Gastrocnemius medialis (tissue), 4 donors: ENCODE results near the gene DAB2IP. TPM values are rescaled to one million over a fixed set of nuclear protein-coding genes. Genes with fewer than 3 reads are reported as not detected.

Experiments
- ATAC-seq, 2 donors: fragments of 150-250 bp; one replicate each; pipeline ENCODE4 v1.9.1; 2016
- DNase-seq, 2 donors: peaks; one replicate each; pipeline ENCODE4 v3.0.0-alpha.2; 2019
- H3K27ac ChIP-seq, 4 donors: fragments of 200-600 bp; sonication (generic); 1 replicate in 1 of 4; 2 replicates in 3 of 4; pipeline ENCODE4 v1.5.1; 2016 to 2018; ENCODE audit warnings: mild to moderate bottlenecking in 2 of 4, moderate library complexity in 1 of 4
- H3K27me3 ChIP-seq, 3 donors: fragments of 200-600 bp; sonication (generic) in 2 of 3; 1 replicate in 1 of 3; 2 replicates in 2 of 3; pipeline versions ENCODE4 v1.5.1 to v1.6.0; 2016 to 2019; ENCODE audit warnings: mild to moderate bottlenecking in 1 of 3, moderate library complexity in 1 of 3
- H3K36me3 ChIP-seq, 2 donors: fragments of 200-600 bp; sonication (generic) in 1 of 2; one replicate each; pipeline ENCODE4 v1.5.1; 2017 to 2018
- H3K4me1 ChIP-seq, 2 donors: fragments of 200-600 bp; sonication (generic) in 1 of 2; one replicate each; pipeline ENCODE4 v1.5.1; 2016 to 2017; ENCODE audit warnings: mild to moderate bottlenecking in 2 of 2
- H3K4me3 ChIP-seq, 4 donors: fragments of 200-600 bp; sonication (generic) in 3 of 4; 1 replicate in 1 of 4; 2 replicates in 3 of 4; pipeline ENCODE4 v1.5.1; 2016 to 2019; ENCODE audit warnings: mild to moderate bottlenecking in 2 of 4
- H3K9me3 ChIP-seq, 3 donors: fragments of 200-600 bp; sonication (generic) in 2 of 3; 1 replicate in 1 of 3; 2 replicates in 2 of 3; pipeline ENCODE4 v1.5.1; 2016 to 2019
- POLR2A ChIP-seq, 2 donors: fragments of 450-650 bp; IDR thresholded peaks; one replicate each; pipeline ENCODE4 v1.6.1; 2017; ENCODE audit warnings: antibody characterized with exemption in 2 of 2, mild to moderate bottlenecking in 2 of 2, moderate library complexity in 2 of 2
- in situ Hi-C, 4 donors: fragments of 200-750 bp; cut with MboI; loops; one replicate each; pipeline versions ENCODE4 v1.15.0 to v1.8.0; 2017; ENCODE audit warnings: low sequenced_read_pairs in 4 of 4
- intact Hi-C: fragments of 100-400 bp; cut with DNase I; formaldehyde crosslinking; loops from one replicate; pipeline ENCODE4 v1.15.1; 2023; ENCODE audit warnings: low total_unique reads
- total RNA-seq, 4 donors: library from RNA; depleted of rRNA; stranded (reverse); fragments of >200 nt; gene quantifications; one replicate each; pipeline versions ENCODE4 v1.1.0 to v1.2.3, GENCODE V29; 2016
- TF ChIP-seq, protein P1 (sequence below), 5 experiments: fragments of 450-650 bp in 3 of 5; fragments of 200-600 bp in 2 of 5; sonication (generic) in 2 of 5; IDR thresholded peaks in 4 of 5; conservative IDR thresholded peaks in 1 of 5; 1 replicate in 4 of 5; 2 replicates in 1 of 5; pipeline ENCODE4 v1.5.1; 2016 to 2019; ENCODE audit warnings: antibody characterized with exemption in 5 of 5, mild to moderate bottlenecking in 3 of 5, moderate library complexity in 3 of 5

DAB2IP gene
- total RNA-seq, 4 donors from 2014 or later: 22.7 to 68.2 (median 37.4) TPM

DNA sequence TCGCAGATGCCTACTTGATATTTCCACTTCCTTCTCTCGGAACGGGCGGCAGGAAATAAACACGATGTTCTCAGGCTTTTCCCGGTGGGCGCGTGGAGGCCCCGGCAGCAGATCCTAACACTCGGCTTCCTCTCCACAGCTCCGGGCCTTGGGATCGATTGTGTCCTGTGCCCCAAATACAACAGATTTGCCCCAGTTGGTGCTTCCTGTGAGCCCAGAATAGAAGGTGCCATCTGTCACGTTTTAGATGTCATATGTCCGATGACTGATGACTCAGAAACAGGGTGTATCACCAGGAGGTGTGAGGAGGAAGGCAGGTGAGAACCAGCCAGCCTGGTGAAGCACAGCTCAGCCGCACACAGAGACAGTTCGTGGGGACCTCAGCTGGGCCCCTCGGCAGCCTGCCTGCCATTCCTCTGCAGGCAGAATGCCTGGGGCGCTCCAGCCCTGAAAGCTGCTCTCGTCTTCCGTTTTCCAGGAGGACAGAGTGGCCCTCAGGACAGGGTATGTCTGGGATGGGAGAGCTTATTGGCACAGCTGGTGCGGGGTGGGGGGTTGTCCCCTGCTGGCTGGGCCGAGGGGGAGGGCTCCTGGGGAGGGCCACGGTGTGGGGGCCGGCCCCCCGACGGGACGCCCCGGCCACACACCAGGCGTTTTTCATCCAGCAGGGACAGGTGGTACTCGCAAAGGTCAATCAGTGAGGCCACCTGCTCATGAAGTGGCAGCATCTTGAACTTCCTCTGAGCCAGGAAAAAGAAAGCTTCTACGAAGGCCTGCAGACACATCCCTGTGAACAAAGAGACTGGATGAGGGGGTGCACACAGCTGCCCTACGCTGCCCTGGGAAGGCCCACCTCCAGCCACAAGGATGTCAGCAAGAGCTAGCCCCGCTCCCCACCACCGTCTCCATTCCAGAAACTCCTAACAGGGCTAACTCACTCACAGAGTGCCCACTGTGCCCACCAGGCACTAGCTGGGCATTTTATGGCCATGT, 171.0 kb downstream of the DAB2IP start:
- intact Hi-C loops (no loop called here), in situ Hi-C loops (no loop called here)
- peaks cover 14% of the 10 kb centered on the region in 2 donors for H3K4me1 ChIP-seq
- H3K4me3 ChIP-seq: no peak overlapping the region
- peak overlapping the region in 1 of 4 donors; percentile 42 for H3K27ac ChIP-seq
- H3K9me3 ChIP-seq: no peaks in the 10 kb centered on the region
- ATAC-seq: peak in 1 of 2 donors; percentile 53
- no peak for TF ChIP-seq POLR2A (IDR thresholded peaks at IDR 0.05)
- TF ChIP-seq, protein P1, sequence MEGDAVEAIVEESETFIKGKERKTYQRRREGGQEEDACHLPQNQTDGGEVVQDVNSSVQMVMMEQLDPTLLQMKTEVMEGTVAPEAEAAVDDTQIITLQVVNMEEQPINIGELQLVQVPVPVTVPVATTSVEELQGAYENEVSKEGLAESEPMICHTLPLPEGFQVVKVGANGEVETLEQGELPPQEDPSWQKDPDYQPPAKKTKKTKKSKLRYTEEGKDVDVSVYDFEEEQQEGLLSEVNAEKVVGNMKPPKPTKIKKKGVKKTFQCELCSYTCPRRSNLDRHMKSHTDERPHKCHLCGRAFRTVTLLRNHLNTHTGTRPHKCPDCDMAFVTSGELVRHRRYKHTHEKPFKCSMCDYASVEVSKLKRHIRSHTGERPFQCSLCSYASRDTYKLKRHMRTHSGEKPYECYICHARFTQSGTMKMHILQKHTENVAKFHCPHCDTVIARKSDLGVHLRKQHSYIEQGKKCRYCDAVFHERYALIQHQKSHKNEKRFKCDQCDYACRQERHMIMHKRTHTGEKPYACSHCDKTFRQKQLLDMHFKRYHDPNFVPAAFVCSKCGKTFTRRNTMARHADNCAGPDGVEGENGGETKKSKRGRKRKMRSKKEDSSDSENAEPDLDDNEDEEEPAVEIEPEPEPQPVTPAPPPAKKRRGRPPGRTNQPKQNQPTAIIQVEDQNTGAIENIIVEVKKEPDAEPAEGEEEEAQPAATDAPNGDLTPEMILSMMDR (IDR thresholded peaks at IDR 0.05 in 4 of 5, conservative IDR thresholded peaks at IDR 0.05 in 1 of 5): no peak
- H3K27me3 ChIP-seq: no peaks in the 10 kb centered on the region
- H3K36me3 ChIP-seq: no peaks in the 10 kb centered on the region
- DNase-seq: no peak

DNA sequence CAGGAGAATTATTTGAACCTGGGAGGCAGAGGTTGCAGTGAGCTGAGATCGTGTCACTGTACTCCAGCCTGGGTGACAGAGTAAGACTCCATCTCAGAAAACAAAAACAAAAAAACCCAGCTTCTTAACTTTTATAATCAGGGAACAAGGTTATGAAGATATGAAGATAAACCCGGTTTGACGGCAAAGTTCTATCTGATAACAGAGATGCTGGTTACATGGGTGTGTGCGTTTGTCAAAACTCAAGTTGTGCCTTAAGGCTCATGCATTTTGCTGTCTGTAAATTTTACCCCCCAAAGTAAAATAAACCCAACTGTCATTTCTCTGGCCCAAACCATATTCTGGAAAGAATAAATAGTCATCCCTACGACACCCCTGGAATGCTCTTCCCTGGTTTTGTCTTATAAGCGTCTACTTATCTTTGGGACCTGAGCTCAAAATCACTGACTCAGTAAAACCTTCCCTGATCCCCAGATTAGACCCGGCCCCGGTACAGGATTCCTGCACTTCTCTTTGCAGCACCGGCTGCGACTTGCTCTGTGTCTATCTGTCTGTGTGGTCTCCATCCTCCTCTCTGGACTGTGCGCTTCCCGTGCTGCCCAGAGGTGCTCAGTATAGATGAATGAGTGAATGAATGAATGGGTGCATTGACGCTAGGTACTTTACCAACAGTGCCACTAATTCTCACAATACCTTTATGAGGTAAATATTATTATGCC, 172.2 kb downstream of the DAB2IP start:
- in situ Hi-C loops (no loop called here), intact Hi-C loops (no loop called here)
- Histone ChIP-seq H3K4me3 (no peak overlapping the region), H3K27ac (no peak overlapping the region), H3K4me1 (peaks cover 7 to 14% of the 10 kb centered on the region in 2 donors), H3K27me3 (no peaks in the 10 kb centered on the region), H3K36me3 (no peaks in the 10 kb centered on the region), H3K9me3 (no peaks in the 10 kb centered on the region)
- DNase-seq (no peak), ATAC-seq (no peak)
- TF ChIP-seq, protein P1 (IDR thresholded peaks at IDR 0.05 in 4 of 5, conservative IDR thresholded peaks at IDR 0.05 in 1 of 5): no peak
- no peak for TF ChIP-seq POLR2A (IDR thresholded peaks at IDR 0.05)

DNA sequence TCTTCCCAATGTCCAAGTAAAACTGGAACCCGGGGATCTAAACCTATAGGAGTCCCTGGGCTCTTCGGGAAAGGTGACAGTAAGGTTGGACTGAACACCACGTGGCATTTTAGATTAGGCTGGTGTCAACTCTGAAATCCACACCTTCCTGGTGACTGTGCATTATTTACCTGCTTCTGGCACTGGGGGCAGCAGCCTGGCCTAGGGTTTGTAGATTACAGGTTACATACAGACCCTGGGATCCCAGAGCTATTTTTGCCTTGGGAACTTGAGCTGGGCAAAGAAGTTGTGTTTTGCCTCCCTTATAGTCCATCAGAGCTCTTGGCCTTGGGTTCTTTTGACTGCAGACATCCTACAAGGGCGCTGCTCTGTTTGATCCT, 173.2 kb downstream of the DAB2IP start:
- Histone ChIP-seq H3K4me3 (no peak overlapping the region), H3K27ac (peak overlapping the region in 1 of 4 donors; percentile 18), H3K4me1 (peaks cover 7 to 14% of the 10 kb centered on the region in 2 donors), H3K9me3 (no peaks in the 10 kb centered on the region), H3K27me3 (no peaks in the 10 kb centered on the region), H3K36me3 (no peaks in the 10 kb centered on the region)
- intact Hi-C loops (no loop called here), in situ Hi-C loops (loop anchor here in 1 of 4 donors (25.0 kb wide), 1 partner anchor 287 kb away; no protein-coding TSS in a partner anchor)
- no peak for TF ChIP-seq POLR2A (IDR thresholded peaks at IDR 0.05)
- TF ChIP-seq, protein P1 (IDR thresholded peaks at IDR 0.05 in 4 of 5, conservative IDR thresholded peaks at IDR 0.05 in 1 of 5): no peak
- ATAC-seq: peak in 1 of 2 donors; percentile 7
- DNase-seq: no peak

DNA sequence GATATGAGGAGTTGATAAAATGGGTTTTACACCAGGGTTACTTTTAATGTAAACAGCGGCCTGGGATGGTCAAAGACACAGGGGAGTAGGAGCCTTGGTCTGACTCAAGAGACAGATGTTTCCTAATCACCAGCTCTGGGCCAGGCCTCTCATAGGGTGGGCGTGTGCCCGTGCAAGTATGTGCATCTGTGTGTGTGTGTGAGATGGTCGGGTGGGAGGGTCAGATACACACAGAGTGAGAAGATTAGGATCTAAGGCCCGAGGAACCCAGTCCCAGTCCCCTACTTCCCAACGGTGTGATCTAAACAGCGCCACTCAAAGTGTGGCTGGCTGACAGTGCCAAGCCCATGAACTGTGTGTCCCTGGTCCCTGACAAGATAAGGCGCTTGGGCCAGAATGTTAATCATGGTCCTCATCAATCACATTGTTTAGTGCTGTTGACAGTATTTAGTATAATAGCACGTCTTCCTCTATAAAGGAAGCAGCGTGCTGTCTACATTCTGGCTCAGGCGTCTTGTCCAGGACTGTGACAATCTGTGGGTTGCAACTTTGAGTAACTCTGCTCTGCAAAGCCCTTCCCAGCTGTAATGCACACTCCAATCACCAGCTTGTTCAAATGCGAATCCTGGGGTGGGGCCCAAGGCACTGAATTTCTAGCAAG, 173.7 kb downstream of the DAB2IP start:
- peaks cover 7 to 14% of the 10 kb centered on the region in 2 donors for H3K4me1 ChIP-seq
- no peak overlapping the region for H3K4me3 ChIP-seq
- in situ Hi-C loops: loop anchor here in 1 of 4 donors (25.0 kb wide), 1 partner anchor 288 kb away; no protein-coding TSS in a partner anchor
- no peaks in the 10 kb centered on the region for H3K27me3 ChIP-seq
- ATAC-seq (peak in 1 of 2 donors; percentile 26), DNase-seq (no peak)
- intact Hi-C loops: no loop called here
- H3K9me3 ChIP-seq: no peaks in the 10 kb centered on the region
- TF ChIP-seq, protein P1 (IDR thresholded peaks at IDR 0.05 in 4 of 5, conservative IDR thresholded peaks at IDR 0.05 in 1 of 5): no peak
- no peak for TF ChIP-seq POLR2A (IDR thresholded peaks at IDR 0.05)
- H3K36me3 ChIP-seq: no peaks in the 10 kb centered on the region
- H3K27ac ChIP-seq: peak overlapping the region in 1 of 4 donors; percentile 18
